DMS53 treated with DMSO at 0.1 percent for 48 hours (cell line): ENCODE data around the gene TTC7B.

Experiments
- DNase-seq: peaks from one replicate; lab custom pipeline; 2025; ENCODE audit not compliant: unreplicated experiment; lab: John Stamatoyannopoulos, UW

The TTC7B gene

GRCh38 chr14:90742252-90742651, 74.0 kb downstream of the TTC7B start:
- DNase-seq: no peak

GRCh38 chr14:90741682-90741946, 74.6 kb downstream of the TTC7B start:
- DNase-seq: no peak

GRCh38 chr14:90740946-90741681, 75.1 kb downstream of the TTC7B start:
- DNase-seq: no peak

GRCh38 chr14:90740081-90740480, 76.1 kb downstream of the TTC7B start:
- no peak for DNase-seq

- DNase-seq: no peak
These were observed 76.7 kb downstream of the TTC7B start for GRCh38 chr14:90739318-90740068.

- DNase-seq: no peak
These were observed 83.0 kb downstream of the TTC7B start for GRCh38 chr14:90733139-90733808.

GRCh38 chr14:90732718-90733117, 83.5 kb downstream of the TTC7B start:
- no peak for DNase-seq

GRCh38 chr14:90732139-90732538, 84.1 kb downstream of the TTC7B start:
- DNase-seq: no peak

- no peak for DNase-seq
These were observed 84.7 kb downstream of the TTC7B start for GRCh38 chr14:90731487-90731886.

- DNase-seq: no peak
These were observed 85.9 kb downstream of the TTC7B start for GRCh38 chr14:90730206-90730766.

GRCh38 chr14:90728951-90729350, 87.3 kb downstream of the TTC7B start:
- no peak for DNase-seq

- DNase-seq: no peak
These were observed 89.1 kb downstream of the TTC7B start for GRCh38 chr14:90727082-90727481.

GRCh38 chr14:90726656-90727055, 89.6 kb downstream of the TTC7B start:
- no peak for DNase-seq

GRCh38 chr14:90724866-90725265, 91.4 kb downstream of the TTC7B start:
- no peak for DNase-seq

GRCh38 chr14:90722590-90722989, 93.6 kb downstream of the TTC7B start:
- no peak for DNase-seq

GRCh38 chr14:90721619-90722305, 94.5 kb downstream of the TTC7B start:
- no peak for DNase-seq

- no peak for DNase-seq
These were observed 95.4 kb downstream of the TTC7B start for GRCh38 chr14:90720832-90721231.

GRCh38 chr14:90720336-90720735, 95.9 kb downstream of the TTC7B start:
- no peak for DNase-seq

GRCh38 chr14:90717916-90718315, 98.3 kb downstream of the TTC7B start:
- DNase-seq: no peak

GRCh38 chr14:90715993-90716392, 100.2 kb downstream of the TTC7B start:
- no peak for DNase-seq

GRCh38 chr14:90715495-90715894, 100.7 kb downstream of the TTC7B start:
- no peak for DNase-seq
